Right atrium auricular region (tissue), 2 donors: ENCODE data around the gene TLE4. TPM values are rescaled to one million over a fixed set of nuclear protein-coding genes. Genes with fewer than 3 reads are reported as not detected.
"Not testable (repeated sequence)": the region's sequence is repeated elsewhere in the genome, so short reads cannot be mapped to it uniquely, and the experiment has no call there.

ENCODE experiments used
- DNase-seq: peaks from one replicate; pipeline ENCODE4 v3.0.0-alpha.2; 2019; ENCODE audit warnings: low spot score
- H3K27ac ChIP-seq, 2 donors: fragments of 200-600 bp; sonication (generic); 1 replicate in 1 of 2; 2 replicates in 1 of 2; pipeline ENCODE4 v1.5.1; 2016 to 2019
- H3K27me3 ChIP-seq, 2 donors: fragments of 200-600 bp; sonication (generic); one replicate each; pipeline versions ENCODE4 v1.5.1 to v1.6.0; 2017 to 2019
- H3K36me3 ChIP-seq: fragments of 200-600 bp; sonication (generic); one replicate; pipeline ENCODE4 v1.5.1; 2016
- H3K4me1 ChIP-seq, 2 donors: fragments of 200-600 bp; sonication (generic); one replicate each; pipeline versions ENCODE4 v1.5.1 to v1.6.0; 2017 to 2019
- H3K4me3 ChIP-seq, 2 donors: fragments of 200-600 bp; sonication (generic); 1 replicate in 1 of 2; 2 replicates in 1 of 2; pipeline ENCODE4 v1.5.1; 2017 to 2019; ENCODE audit warnings: mild to moderate bottlenecking in 1 of 2, moderate library complexity in 1 of 2
- H3K9me3 ChIP-seq, 2 donors: fragments of 200-600 bp; sonication (generic); one replicate each; pipeline ENCODE4 v1.5.1; 2019
- total RNA-seq, 2 donors: library from RNA; depleted of rRNA; stranded (reverse); fragments of >200 nt; gene quantifications; one replicate each; pipeline ENCODE4 v1.1.0, GENCODE V29; 2016
- TF ChIP-seq, protein P1 (sequence below), 2 donors: fragments of 200-600 bp; sonication (generic); IDR thresholded peaks; one replicate each; pipeline ENCODE4 v1.5.1; 2019; ENCODE audit warnings: antibody characterized with exemption in 2 of 2

TLE4 gene
- total RNA-seq, 2 donors from 2014 or later: 18.9 to 26.1 TPM

DNA sequence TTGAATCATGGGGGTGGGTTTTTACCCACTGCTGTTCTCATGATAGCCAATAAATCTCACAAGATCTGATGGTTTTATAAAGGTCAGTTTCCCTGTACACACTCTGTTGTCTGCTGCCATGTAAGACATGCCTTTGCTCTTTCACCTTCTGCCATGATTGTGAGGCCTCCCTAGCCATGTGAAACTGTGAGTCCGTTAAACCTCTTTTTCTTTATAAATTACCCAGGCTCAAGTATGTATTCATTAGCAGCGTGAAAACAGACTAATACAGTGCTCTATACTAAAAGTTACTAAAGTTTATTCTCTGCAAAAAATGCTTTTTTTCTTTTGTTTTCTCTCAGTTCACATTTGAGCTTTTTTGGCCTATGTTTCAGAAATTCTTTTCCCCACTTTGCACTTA, 33.9 kb upstream of the TLE4 start:
- TF ChIP-seq, protein P1, sequence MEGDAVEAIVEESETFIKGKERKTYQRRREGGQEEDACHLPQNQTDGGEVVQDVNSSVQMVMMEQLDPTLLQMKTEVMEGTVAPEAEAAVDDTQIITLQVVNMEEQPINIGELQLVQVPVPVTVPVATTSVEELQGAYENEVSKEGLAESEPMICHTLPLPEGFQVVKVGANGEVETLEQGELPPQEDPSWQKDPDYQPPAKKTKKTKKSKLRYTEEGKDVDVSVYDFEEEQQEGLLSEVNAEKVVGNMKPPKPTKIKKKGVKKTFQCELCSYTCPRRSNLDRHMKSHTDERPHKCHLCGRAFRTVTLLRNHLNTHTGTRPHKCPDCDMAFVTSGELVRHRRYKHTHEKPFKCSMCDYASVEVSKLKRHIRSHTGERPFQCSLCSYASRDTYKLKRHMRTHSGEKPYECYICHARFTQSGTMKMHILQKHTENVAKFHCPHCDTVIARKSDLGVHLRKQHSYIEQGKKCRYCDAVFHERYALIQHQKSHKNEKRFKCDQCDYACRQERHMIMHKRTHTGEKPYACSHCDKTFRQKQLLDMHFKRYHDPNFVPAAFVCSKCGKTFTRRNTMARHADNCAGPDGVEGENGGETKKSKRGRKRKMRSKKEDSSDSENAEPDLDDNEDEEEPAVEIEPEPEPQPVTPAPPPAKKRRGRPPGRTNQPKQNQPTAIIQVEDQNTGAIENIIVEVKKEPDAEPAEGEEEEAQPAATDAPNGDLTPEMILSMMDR (IDR thresholded peaks at IDR 0.05): no peak
- H3K9me3 ChIP-seq: peaks cover 0 to 4% of the 10 kb centered on the region in 2 donors
- no peaks in the 10 kb centered on the region for H3K36me3 ChIP-seq
- no peak overlapping the region for H3K4me3 ChIP-seq
- no peaks in the 10 kb centered on the region for H3K4me1 ChIP-seq
- DNase-seq: no peak
- H3K27me3 ChIP-seq: no peaks in the 10 kb centered on the region
- no peak overlapping the region for H3K27ac ChIP-seq

DNA sequence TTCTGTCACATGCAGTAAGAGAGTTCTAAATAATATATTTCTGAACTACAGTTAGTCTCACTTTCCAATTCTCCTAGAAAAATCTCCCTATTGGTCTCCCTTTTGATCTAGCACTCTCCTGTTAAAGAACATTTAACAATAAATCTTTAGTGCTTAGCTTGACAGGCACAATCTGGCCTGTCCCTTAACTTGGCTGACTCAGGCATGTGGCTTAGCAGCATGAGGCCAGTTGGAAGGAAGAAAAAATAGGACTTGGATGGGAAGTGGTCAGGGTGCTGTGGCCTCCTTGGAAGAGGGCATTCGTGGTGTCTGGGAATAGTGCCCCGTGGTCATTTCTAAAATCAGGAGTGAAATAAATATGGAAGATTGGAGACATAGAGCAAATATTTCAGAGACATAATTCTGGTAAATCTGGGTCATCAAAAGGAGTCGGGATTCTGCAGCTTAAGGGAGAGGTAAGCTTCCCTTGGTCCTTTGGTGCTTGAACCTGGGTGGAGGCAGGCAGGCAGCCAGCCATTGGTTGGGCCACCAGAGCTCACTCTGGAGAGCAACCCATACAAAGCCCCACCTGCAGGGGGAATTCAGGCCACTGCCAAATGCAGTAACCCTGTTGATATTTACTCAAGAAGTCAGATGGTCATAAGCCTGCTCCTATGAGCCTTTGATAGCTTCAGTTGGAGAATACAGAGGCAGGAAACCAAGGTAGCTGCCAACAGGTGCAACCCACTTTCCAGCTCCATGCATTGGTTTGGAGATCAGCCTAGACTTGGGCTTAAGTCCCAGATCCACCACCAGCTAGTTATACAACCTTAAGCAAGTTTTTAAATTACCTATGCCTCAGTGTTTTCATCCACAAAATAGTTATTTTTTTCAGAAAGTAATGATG, 28.8 kb upstream of the TLE4 start:
- no peak for DNase-seq
- TF ChIP-seq, protein P1 (IDR thresholded peaks at IDR 0.05): no peak
- no peaks in the 10 kb centered on the region for H3K4me1 ChIP-seq
- no peaks in the 10 kb centered on the region for H3K9me3 ChIP-seq
- H3K27ac ChIP-seq: no peak overlapping the region
- H3K27me3 ChIP-seq: no peaks in the 10 kb centered on the region
- no peak overlapping the region for H3K4me3 ChIP-seq
- H3K36me3 ChIP-seq: no peaks in the 10 kb centered on the region

DNA sequence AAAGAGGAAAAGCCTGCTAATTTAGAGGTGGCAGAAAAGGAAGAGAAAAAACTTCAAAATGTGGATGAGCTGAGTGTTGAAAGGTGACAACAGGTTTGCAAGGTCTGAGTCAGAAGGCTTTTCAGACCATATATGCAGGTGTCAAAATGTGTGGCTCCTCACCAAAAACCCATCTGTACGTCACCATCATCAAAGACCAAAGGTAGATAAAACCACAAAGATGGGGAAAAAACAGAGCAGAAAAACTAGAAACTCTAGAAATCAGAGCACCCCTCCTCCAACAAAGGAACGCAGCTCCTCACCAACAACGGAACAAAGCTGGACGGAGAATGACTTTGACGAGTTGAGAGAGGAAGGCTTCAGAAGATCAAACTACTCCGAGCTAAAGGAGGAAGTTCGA, 27.4 kb upstream of the TLE4 start:
- DNase-seq, H3K9me3 ChIP-seq, H3K27me3 ChIP-seq, H3K36me3 ChIP-seq, H3K27ac ChIP-seq, H3K4me3 ChIP-seq, H3K4me1 ChIP-seq: not testable (repeated sequence)

DNA sequence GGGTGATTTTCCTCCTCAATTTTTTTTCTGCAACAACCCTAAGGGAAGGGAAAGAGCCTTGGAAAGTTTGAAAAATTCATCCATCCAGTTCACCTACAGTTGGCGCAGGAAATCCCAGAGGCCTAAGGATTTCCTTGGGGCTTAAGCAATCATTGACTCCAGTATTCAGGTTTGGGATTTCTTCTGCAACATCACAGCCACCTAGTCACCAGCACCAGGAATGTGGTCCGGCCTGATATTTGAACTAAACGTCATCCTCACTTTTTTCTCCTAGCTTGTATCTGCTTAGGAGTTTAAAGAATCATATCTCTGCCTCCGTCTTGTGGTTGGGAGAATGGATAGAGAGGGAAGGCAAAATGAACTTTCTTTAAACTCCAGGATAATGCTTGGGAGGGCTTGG, 20.2 kb upstream of the TLE4 start:
- TF ChIP-seq, protein P1 (IDR thresholded peaks at IDR 0.05): no peak
- peaks cover 0 to 11% of the 10 kb centered on the region in 2 donors for H3K9me3 ChIP-seq
- no peak overlapping the region for H3K4me3 ChIP-seq
- DNase-seq: no peak
- H3K27me3 ChIP-seq: no peaks in the 10 kb centered on the region
- no peaks in the 10 kb centered on the region for H3K36me3 ChIP-seq
- no peaks in the 10 kb centered on the region for H3K4me1 ChIP-seq
- H3K27ac ChIP-seq: no peak overlapping the region

DNA sequence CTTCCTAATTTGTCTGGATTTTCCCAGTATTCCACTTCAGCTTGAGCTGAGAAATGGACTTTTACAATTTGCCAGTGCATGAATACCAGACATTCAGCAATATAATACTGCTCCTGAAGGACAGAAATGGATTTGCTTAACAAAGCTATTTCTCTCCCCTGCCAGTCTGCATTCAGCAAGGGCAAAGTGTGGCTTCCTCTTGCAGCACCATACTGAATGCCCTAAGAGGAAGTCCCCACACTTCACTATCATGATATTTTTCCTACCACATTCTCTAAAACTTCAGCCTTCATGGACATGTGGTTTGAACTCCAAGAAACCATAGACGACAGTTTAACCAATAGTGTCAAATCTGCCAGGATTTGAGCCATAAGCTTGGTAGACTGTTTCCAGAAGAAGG, 19.8 kb upstream of the TLE4 start:
- no peak overlapping the region for H3K27ac ChIP-seq
- no peak for DNase-seq
- H3K4me1 ChIP-seq: no peaks in the 10 kb centered on the region
- peaks cover 0 to 11% of the 10 kb centered on the region in 2 donors for H3K9me3 ChIP-seq
- H3K4me3 ChIP-seq: no peak overlapping the region
- H3K36me3 ChIP-seq: no peaks in the 10 kb centered on the region
- TF ChIP-seq, protein P1 (IDR thresholded peaks at IDR 0.05): no peak
- H3K27me3 ChIP-seq: no peaks in the 10 kb centered on the region

DNA sequence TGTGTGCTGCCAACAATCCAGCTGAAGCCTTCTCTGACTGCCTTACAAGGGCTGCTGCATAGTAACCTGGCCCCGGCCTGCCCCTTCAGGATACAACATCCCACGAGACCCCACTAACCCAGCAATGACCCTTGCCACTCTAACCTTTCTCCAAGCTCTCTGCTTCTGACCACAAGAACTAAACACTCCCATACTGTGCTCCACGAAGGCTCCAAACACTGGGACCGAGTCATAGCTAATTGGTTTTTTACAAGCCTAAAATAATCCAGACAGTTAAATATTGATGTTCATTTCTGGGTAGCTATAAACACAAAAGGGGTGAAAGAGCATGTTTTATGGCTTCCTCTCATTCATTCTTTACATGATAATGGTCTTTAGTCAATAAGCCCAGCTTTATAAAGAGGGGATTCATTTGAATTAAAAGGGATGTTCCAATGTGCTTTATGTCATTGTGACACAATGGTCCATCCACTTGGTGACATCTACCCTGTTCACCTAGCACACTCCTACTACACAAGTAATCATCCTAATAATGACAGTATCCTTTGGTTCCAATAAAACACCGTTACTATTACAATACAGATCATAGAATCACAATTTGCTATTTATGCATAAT, 16.2 kb upstream of the TLE4 start:
- Histone ChIP-seq H3K9me3 (peaks cover 0 to 6% of the 10 kb centered on the region in 2 donors), H3K36me3 (no peaks in the 10 kb centered on the region), H3K4me3 (no peak overlapping the region), H3K4me1 (no peaks in the 10 kb centered on the region), H3K27ac (no peak overlapping the region), H3K27me3 (no peaks in the 10 kb centered on the region)
- no peak for DNase-seq
- TF ChIP-seq, protein P1 (IDR thresholded peaks at IDR 0.05): no peak
